Measurements from ENCODE around the gene NELL2. TPM values are rescaled to one million over a fixed set of nuclear protein-coding genes. Genes with fewer than 3 reads are reported as not detected.

NELL2 gene
- total RNA-seq, 1 donor from 2014 or later, result 6.6 TPM

DNA sequence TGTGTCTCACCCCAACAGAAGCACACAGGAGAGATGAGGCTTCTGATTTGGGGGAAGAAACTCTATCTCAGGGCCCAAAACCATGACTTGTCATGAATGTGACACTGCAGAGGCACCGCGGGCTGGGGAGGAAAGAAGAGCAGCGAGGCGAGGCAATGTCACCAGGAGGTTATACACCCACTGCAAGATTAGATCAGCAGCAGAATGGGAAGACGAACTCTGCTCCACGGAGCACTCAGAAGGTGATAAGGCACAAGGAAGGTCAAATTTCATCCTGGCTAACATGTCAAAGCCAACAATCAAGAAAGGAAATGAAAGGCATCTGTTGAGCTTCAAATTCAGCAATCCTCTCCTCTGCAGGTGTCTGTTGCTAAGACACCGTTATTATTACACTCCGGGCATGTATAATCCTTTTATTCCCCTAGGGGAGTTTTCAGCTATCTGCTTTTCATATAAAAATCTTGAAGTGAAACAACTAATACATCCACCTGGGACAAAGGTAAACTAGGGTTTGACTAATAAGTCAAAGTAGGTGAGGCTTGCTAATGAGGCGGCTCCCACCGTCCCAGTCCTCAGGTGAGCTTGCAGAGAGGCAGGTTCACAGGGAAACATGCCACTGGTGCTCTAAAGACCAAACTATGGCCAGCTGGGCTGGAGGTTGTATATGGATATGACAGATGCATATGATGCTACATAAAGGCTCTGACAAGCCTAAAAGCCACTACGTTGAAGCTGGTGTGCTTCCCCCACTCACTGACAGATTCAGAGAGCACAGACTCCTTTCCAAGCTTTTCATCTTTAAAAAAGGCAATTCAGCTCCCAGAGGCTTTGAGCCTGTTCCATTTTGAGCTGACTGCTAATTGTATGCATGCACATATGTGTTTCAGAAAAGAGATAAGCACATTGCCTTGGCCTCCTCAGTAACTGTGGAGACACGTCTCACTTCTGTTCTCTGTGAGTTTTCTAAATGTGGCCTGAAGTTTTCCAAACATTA lies 221.2 kb downstream of the NELL2 start:
- TF ChIP-seq, protein P1, sequence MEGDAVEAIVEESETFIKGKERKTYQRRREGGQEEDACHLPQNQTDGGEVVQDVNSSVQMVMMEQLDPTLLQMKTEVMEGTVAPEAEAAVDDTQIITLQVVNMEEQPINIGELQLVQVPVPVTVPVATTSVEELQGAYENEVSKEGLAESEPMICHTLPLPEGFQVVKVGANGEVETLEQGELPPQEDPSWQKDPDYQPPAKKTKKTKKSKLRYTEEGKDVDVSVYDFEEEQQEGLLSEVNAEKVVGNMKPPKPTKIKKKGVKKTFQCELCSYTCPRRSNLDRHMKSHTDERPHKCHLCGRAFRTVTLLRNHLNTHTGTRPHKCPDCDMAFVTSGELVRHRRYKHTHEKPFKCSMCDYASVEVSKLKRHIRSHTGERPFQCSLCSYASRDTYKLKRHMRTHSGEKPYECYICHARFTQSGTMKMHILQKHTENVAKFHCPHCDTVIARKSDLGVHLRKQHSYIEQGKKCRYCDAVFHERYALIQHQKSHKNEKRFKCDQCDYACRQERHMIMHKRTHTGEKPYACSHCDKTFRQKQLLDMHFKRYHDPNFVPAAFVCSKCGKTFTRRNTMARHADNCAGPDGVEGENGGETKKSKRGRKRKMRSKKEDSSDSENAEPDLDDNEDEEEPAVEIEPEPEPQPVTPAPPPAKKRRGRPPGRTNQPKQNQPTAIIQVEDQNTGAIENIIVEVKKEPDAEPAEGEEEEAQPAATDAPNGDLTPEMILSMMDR (IDR thresholded peaks at IDR 0.05), result no peak
- Histone ChIP-seq H3K36me3 (no peaks in the 10 kb centered on the region), H3K4me3 (no peak overlapping the region), H3K27ac (no peak overlapping the region), H3K9me3 (no peaks in the 10 kb centered on the region), H3K27me3 (ENCODE audit: low read depth) (no peaks in the 10 kb centered on the region), H3K4me1 (no peaks in the 10 kb centered on the region)
- ATAC-seq (no peak), DNase-seq (no peak)
- intact Hi-C loops (cut with DNase I), result no loop called here

DNA sequence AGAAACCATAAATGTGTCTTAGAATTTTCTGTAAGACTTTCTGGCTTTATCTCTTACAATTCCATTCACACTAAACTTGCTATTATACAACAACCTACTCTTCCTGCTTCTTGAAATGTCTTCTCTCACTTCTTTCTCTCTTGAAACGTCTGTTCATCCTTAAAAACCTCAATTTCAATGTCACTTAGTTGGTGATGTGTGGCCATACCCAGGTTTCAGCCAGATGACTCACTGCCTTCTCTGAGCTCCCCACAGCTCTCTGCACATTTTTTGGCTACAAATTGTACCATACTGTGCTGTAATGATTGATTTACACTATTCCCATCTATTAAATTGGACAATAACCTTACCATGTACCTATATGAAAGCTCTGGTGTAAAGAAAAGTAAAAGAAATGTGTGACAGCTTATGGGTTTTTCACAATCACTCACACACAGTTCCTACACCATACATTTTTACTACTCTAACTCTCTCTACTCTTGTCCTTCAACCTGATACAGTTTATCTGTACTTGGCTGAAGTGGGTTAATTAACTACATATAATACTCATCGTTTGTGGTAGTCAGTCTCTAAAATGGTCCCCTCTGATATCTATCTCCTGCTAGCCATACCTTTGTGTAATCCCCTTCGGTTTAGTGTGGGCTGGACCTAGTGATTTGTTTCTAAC lies 222.1 kb downstream of the NELL2 start:
- intact Hi-C loops (cut with DNase I), result no loop called here
- DNase-seq, result no peak
- TF ChIP-seq, protein P1 (IDR thresholded peaks at IDR 0.05), result no peak
- no peak for ATAC-seq
- H3K9me3 ChIP-seq, result no peaks in the 10 kb centered on the region
- H3K36me3 ChIP-seq, result no peaks in the 10 kb centered on the region
- H3K4me3 ChIP-seq, result no peak overlapping the region
- H3K27ac ChIP-seq, result no peak overlapping the region
- no peaks in the 10 kb centered on the region for H3K4me1 ChIP-seq
- no peaks in the 10 kb centered on the region for H3K27me3 ChIP-seq (ENCODE audit: low read depth)

DNA sequence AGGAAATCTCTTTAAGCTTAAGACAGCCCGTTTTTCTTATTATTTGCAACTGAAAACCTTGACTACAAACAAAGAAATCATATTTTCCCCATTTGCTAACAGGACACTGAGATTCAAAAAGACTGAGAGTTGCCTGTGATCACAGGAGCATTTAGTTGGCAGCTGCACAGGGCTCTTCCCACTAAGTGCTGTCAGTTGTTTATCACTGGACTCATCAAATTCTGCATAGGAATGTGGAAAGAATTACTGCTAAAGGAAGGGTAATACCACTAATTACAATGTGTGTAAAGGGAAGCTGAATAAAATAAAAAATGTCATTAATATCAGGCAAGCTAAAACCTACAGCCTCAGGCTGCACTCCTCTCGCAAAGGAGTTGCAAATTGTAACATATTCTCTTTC lies 226.4 kb downstream of the NELL2 start:
- TF ChIP-seq, protein P1 (IDR thresholded peaks at IDR 0.05), result no peak
- no peaks in the 10 kb centered on the region for H3K27me3 ChIP-seq (ENCODE audit: low read depth)
- no peak for ATAC-seq
- H3K27ac ChIP-seq, result no peak overlapping the region
- H3K36me3 ChIP-seq, result no peaks in the 10 kb centered on the region
- H3K4me3 ChIP-seq, result no peak overlapping the region
- DNase-seq, result no peak
- H3K9me3 ChIP-seq, result no peaks in the 10 kb centered on the region
- intact Hi-C loops (cut with DNase I), result no loop called here
- H3K4me1 ChIP-seq, result no peaks in the 10 kb centered on the region

DNA sequence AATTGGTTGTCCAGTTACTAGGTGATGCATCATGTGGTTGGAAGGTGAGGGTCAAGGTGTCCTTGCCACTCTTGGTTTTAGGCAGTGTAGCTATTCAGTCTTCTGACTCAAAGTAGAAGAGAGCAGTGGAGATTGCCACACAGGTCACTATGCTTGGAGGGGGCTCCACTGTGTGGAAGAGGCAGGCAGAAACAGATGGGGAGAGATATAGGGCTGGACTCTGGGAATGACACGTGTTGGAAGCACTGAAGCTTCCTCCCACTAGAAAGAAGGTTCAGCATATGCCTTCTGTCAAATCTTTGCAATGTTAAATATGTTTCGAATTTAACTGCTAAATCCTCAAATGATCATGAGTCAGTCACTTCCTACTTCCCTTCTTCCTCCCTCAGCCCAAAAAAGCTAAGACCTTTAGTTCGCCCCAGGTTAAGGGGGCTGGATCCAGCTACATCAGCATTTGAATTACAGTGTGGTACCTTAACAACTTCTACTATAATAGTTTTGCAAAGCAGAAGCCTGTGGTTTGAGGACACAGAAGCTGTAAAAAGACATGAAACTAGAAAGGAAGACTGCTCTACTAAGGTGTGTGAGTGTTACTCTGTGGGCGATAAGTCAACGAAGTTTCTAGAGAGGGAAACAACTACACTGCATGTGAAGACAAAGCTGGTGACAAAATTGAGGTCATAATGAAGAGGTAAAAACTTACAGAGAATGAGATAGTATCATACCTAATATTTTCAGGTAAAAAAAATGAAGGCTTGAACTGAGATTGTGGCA lies 228.0 kb downstream of the NELL2 start:
- no peak for DNase-seq
- no peaks in the 10 kb centered on the region for H3K36me3 ChIP-seq
- no peak overlapping the region for H3K4me3 ChIP-seq
- H3K9me3 ChIP-seq, result no peaks in the 10 kb centered on the region
- no peaks in the 10 kb centered on the region for H3K27me3 ChIP-seq (ENCODE audit: low read depth)
- no peak overlapping the region for H3K27ac ChIP-seq
- no peaks in the 10 kb centered on the region for H3K4me1 ChIP-seq
- no peak for ATAC-seq
- intact Hi-C loops (cut with DNase I), result no loop called here
- TF ChIP-seq, protein P1 (IDR thresholded peaks at IDR 0.05), result no peak

DNA sequence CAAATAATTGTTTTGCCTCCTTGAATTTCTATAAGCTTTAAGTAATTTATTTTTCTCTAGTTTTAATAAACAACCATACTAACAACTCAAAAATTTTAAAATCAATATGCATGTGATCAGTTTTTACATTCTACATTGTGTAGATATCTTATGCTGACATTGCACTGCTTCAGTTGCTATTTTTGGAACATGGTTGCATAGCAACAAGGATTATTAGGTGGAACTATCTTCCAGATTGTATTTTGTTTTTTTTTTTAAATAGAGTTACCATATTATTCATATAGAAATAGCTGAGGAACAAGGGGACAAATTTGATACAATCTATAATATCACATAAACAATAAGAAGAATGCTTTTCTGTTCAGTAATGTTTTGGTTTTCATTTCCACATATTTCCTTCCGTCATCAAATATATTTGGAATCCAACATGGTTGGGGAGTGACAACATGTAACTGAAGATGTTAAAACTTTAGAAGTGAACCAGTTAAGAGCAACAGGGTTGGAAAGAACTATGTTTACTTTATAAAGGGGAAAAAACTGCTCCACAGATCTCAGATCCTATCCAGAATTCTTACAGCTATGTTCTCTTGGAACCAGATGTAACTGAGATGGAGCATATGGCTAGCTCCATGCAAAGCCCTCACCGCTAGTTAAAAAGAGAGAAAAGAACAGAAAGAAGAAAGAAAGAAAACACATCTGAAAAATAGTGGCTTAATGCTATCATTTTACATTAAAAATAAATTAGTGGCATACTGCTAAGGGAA lies 235.5 kb downstream of the NELL2 start:
- H3K4me1 ChIP-seq, result no peaks in the 10 kb centered on the region
- intact Hi-C loops (cut with DNase I), result no loop called here
- TF ChIP-seq, protein P1 (IDR thresholded peaks at IDR 0.05), result no peak

More for the DNA sequence above, 235.5 kb downstream of the NELL2 start:
- no peak overlapping the region for H3K4me3 ChIP-seq
- no peaks in the 10 kb centered on the region for H3K36me3 ChIP-seq
- H3K27me3 ChIP-seq (ENCODE audit: low read depth), result no peaks in the 10 kb centered on the region
- ATAC-seq, result no peak
- H3K27ac ChIP-seq, result no peak overlapping the region
- DNase-seq, result no peak
- H3K9me3 ChIP-seq, result no peaks in the 10 kb centered on the region
